Measurements from ENCODE around the gene MAFB.

DNA sequence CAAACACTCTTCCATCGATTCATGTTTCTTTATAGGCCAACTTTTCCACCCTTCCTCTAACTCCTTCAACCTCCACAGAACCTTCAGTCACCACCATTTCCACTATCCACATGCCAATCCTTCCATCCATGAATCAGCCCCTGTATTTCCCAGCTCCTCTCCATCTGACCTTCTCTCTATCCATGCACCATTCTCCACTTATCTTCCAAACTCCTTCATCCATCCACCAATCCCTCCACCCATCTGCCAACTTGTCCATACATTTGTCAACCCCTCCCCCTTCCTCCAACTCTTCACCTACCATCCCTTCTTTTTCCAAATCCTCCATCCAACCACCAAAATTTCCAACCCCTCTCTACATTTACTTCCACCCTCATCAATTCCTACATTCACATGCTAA is 49.9 kb downstream of the MAFB start:
- TF ChIP-seq CTCF (IDR thresholded peaks at IDR 0.05; ENCODE audit: insufficient read depth, low read length, poor library complexity, severe bottlenecking) (no peak), EZH2phosphoT487 (conservative IDR thresholded peaks at IDR 0.05; ENCODE audit: low read length) (no peak)
